Aorta (tissue), 5 donors: Measurements from ENCODE around the gene RBM42. TPM values are rescaled to one million over a fixed set of nuclear protein-coding genes. Genes with fewer than 3 reads are reported as not detected.

ENCODE experiments used
- ATAC-seq: fragments of 200-7000 bp; cut with Tn5 transposase; one replicate; pipeline ENCODE4 v1.9.1; 2022; ENCODE audit warnings: moderate library complexity; ENCODE audit not compliant: low FRiP score
- DNase-seq, 2 donors: peaks; one replicate each; pipeline ENCODE4 v3.0.0-alpha.2; 2020
- H3K27ac ChIP-seq, 2 donors: one replicate each; pipeline ENCODE4 v1.5.1; 2013; ENCODE audit warnings: low read length in 2 of 2, mild to moderate bottlenecking in 2 of 2, moderate library complexity in 2 of 2, control low read depth in 1 of 2, inconsistent platforms in 1 of 2, low read depth in 1 of 2
- H3K27me3 ChIP-seq, 2 donors: one replicate each; pipeline ENCODE4 v1.6.1; 2013; ENCODE audit warnings: control low read depth in 1 of 2, low read length in 1 of 2, mild to moderate bottlenecking in 1 of 2, moderate library complexity in 1 of 2; ENCODE audit not compliant: insufficient read depth in 2 of 2, control insufficient read depth in 1 of 2
- H3K36me3 ChIP-seq, 2 donors: one replicate each; pipeline ENCODE4 v1.6.1; 2013; ENCODE audit warnings: control low read depth in 1 of 2, low read length in 1 of 2, mild to moderate bottlenecking in 1 of 2; ENCODE audit not compliant: insufficient read depth in 2 of 2, control insufficient read depth in 1 of 2
- H3K4me1 ChIP-seq, 2 donors: one replicate each; pipeline ENCODE4 v1.6.1; 2013; ENCODE audit warnings: low read length in 2 of 2, control low read depth in 1 of 2, mild to moderate bottlenecking in 1 of 2, moderate library complexity in 1 of 2; ENCODE audit not compliant: insufficient read depth in 2 of 2, control insufficient read depth in 1 of 2
- H3K4me3 ChIP-seq, 2 donors: one replicate each; pipeline ENCODE4 v1.5.1; 2013; ENCODE audit warnings: low read length in 2 of 2, control low read depth in 1 of 2, mild to moderate bottlenecking in 1 of 2
- H3K9me3 ChIP-seq: one replicate; pipeline ENCODE4 v1.6.1; 2013; ENCODE audit warnings: mild to moderate bottlenecking, low read length; ENCODE audit not compliant: control insufficient read depth
- WGBS, 2 donors: extraction: QIAGEN DNeasy Blood & Tissue Kit; methylation state at CpG; one replicate each; pipeline ENCODE4 v1.1.7; 2013; 5-methylcytosine and 5-hydroxymethylcytosine counted together
- intact Hi-C, 2 donors: fragments of 100-400 bp; cut with DNase I; formaldehyde crosslinking; loops; one replicate each; pipeline versions ENCODE4 v1.14.2 to v1.15.0; 2022
- polyA plus RNA-seq, 2 donors: library from polyadenylated mRNA; stranded (reverse); fragments of 200-250 nt; gene quantifications; one replicate each; pipeline ENCODE4 v1.2.3, GENCODE V29; 2013
- total RNA-seq, 2 donors: library from RNA; stranded (reverse); fragmentation: NEBNext Ultra II Directional; extraction: Animal tissue kit (Norgen Biotek cat#: 25700); gene quantifications; one replicate each; pipeline ENCODE4 v1.2.1, GENCODE V29; 2021
- donor health status: healthy with polysubstance abuse.
- donor health status: Bipolar disorder and iron deficiency.
- donor health status: DM: no; HTN: no; CAD: no.
- donor health status: DM: no; HTN: no; CAD: no.
- donor health status: DM: yes; HTN: yes; CAD: no.

RBM42 gene
- total and polyA plus RNA-seq, 4 donors: 41.8 to 66.8 (median 57.8) TPM

DNA sequence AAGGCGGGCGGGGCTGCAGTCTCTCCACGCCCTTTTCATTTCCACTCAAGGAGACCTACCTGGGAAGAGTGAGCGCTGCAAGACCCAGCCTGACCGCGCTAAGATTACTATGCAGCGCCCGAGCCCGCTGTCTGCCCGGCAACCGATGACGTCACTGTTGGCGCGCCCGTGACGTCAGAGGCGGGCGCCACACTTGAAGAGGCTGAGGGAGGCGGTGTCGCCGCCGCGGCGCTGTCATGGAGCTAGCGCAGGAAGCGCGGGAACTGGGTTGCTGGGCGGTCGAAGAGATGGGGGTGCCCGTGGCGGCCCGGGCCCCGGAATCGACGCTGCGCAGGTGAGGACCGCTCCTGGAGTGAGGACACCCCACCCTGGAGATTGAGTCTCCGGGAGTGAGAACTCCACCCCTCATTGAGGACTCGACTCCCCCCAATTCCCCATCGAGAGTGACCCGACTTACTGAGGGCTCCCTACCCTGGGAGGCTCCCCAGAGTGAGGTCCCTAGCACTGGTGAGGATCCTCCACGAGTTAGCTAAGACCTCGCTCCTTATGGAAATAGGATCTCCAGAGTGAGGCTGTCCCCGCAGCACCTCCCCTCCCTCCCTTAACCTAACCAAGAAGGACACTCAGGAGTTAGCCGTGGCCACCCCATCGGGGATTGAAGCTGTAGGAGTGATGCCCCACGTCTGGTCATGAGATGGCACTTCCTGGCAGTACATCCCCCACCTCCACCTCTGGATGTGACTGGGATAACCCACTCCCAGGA, 16.1 kb upstream of the RBM42 start, which contains the start of gene HAUS5:
Gene HAUS5, plus strand, starts transcription at position 177 of the 763 bp plus-strand sequence. Its CDS starts 60 bp downstream, at position 237.
- Histone ChIP-seq H3K27me3 (no peaks in the 10 kb centered on the region), H3K4me1 (no peaks in the 10 kb centered on the region), H3K27ac (no peak within 1 kb of the TSS), H3K36me3 (no peaks in the 10 kb centered on the region), H3K9me3 (peaks cover 2% of the 10 kb centered on the region), H3K4me3 (peak within 1 kb of the TSS; percentile 20 to 66)
- WGBS, 2 donors: 0 to 1% methylated on average over 47 of the region's 47 CpGs
- intact Hi-C loops: loop anchor here (5.0 kb wide), 2 partner anchors 65 to 105 kb away; partner anchors contain the start of gene TMEM147 (in 2 of the 2)
- DNase-seq: peak; percentile 94 to 98
- peak; percentile 98 for ATAC-seq

DNA sequence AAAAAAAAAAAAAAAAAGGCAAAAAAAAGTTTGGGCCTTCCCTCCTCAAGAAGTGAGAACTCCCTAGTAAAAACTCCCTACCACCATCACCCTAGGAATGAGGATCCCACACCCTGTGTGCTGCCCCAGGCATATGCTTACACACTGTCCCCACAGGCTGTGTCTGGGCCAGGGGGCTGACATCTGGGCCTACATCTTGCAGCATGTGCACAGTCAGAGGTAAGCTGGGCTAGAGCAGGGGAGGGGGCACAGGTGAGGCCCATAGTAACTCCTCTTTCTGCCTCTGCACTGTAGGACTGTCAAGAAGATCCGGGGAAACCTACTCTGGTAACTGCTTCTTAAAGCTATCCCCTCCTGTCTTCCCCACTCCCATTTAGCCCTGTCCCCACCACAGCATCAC, 15.3 kb upstream of the RBM42 start:
- Histone ChIP-seq H3K4me3 (no peak overlapping the region), H3K27me3 (no peaks in the 10 kb centered on the region), H3K36me3 (no peaks in the 10 kb centered on the region), H3K9me3 (no peaks in the 10 kb centered on the region), H3K27ac (no peak overlapping the region), H3K4me1 (no peaks in the 10 kb centered on the region)
- intact Hi-C loops: loop anchor here (5.0 kb wide), 2 partner anchors 66 to 106 kb away; partner anchors contain the start of gene TMEM147 (in 2 of the 2)
- DNase-seq: no peak
- no peak for ATAC-seq
- WGBS, 2 donors: 86 to 89% methylated on average over 1 of the region's 1 CpG

DNA sequence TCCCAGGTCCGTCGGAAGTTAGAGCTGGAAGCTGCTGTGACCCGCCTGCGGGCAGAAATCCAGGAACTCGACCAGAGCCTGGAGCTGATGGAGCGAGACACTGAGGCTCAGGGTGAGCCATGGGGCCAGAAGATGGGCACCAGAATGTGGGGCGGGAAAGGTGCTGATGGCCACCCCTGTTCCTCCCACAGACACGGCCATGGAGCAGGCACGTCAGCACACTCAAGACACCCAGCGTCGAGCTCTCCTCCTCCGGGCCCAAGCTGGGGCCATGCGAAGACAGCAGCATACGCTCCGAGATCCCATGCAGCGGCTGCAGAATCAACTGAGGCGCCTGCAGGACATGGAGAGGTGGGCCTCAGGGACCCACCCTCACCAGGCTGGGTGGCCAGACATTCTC, 13.8 kb upstream of the RBM42 start:
- intact Hi-C loops: no loop called here
- 88 to 92% methylated on average over 17 of the region's 17 CpGs for WGBS, 2 donors
- H3K36me3 ChIP-seq: no peaks in the 10 kb centered on the region
- no peaks in the 10 kb centered on the region for H3K27me3 ChIP-seq
- no peak overlapping the region for H3K4me3 ChIP-seq
- H3K4me1 ChIP-seq: no peaks in the 10 kb centered on the region
- H3K9me3 ChIP-seq: no peaks in the 10 kb centered on the region
- H3K27ac ChIP-seq: no peak overlapping the region
- no peak for ATAC-seq
- DNase-seq: no peak

DNA sequence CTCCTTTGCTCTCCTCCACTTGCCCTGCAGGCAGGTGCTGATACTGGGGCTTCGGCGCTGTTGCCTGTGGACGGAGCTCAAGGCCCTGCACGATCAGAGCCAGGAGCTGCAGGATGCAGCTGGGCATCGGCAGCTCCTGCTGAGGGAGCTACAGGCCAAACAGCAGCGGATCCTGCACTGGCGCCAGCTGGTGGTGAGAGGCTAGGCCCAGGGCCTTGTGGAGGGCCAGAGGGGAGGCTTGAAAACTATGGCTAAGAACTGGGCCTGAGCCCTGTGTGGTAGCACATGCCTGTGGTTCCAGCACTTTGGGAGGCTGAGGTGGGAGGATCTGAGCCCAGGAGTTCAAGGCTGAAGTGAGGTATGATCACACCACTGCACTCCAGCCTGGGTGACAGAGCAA, 10.0 kb upstream of the RBM42 start:
- H3K4me1 ChIP-seq: no peaks in the 10 kb centered on the region
- WGBS, 2 donors: 69 to 80% methylated on average over 7 of the region's 7 CpGs
- H3K27ac ChIP-seq: no peak overlapping the region
- DNase-seq: no peak
- H3K27me3 ChIP-seq: no peaks in the 10 kb centered on the region
- ATAC-seq: no peak
- no peaks in the 10 kb centered on the region for H3K36me3 ChIP-seq
- no peaks in the 10 kb centered on the region for H3K9me3 ChIP-seq
- H3K4me3 ChIP-seq: no peak overlapping the region
- intact Hi-C loops: no loop called here

DNA sequence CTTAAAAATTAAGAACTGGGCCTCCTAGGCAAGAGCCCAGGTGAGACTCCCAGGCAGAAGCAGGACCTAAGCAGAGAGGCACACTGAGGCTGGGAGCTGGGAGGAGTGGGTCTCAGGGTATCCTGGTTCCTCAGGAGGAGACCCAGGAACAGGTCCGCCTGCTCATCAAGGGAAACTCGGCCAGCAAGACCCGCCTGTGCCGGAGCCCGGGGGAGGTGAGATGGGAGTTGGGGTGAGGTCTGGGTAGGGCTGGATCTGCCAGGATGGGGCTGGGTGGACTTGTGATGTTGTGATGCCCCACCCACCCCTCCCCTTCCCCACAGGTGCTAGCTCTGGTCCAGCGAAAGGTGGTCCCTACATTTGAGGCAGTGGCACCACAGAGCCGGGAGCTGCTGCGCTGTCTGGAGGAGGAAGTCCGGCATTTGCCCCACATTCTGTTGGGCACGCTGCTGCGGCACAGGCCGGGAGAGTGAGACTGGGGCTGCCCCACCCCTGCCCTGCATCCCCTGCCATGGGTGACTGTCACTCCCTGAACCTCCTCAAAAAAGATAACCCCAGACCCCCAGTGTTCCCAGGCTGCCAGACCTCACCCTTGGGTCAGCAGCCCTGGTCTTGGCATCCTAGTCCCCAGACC, 9.4 kb upstream of the RBM42 start:
- intact Hi-C loops: no loop called here
- DNase-seq: no peak
- H3K27ac ChIP-seq: no peak overlapping the region
- H3K4me3 ChIP-seq: no peak overlapping the region
- no peaks in the 10 kb centered on the region for H3K9me3 ChIP-seq
- no peaks in the 10 kb centered on the region for H3K4me1 ChIP-seq
- H3K27me3 ChIP-seq: no peaks in the 10 kb centered on the region
- no peak for ATAC-seq
- no peaks in the 10 kb centered on the region for H3K36me3 ChIP-seq
- WGBS, 2 donors: 95 to 97% methylated on average over 11 to 12 of the region's 12 CpGs

DNA sequence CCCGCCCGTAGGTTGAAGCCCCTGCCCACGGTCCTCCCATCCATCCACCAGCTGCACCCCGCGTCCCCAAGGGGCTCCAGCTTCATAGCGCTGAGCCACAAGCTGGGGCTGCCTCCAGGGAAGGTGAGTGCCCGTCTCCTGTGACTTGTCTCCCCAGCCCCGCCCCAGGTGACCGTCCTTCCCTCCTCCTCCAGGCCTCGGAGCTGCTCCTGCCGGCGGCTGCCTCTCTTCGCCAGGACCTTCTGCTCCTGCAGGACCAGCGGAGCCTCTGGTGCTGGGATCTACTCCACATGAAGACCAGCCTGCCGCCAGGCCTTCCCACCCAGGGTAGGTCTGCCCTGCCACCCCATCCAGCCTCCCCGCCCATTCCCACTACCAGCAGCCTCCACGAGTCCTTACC, 8.8 kb upstream of the RBM42 start:
- H3K4me3 ChIP-seq: no peak overlapping the region
- no peaks in the 10 kb centered on the region for H3K9me3 ChIP-seq
- 92% methylated on average over 17 of the region's 17 CpGs for WGBS, 2 donors
- H3K36me3 ChIP-seq: no peaks in the 10 kb centered on the region
- H3K4me1 ChIP-seq: no peaks in the 10 kb centered on the region
- H3K27ac ChIP-seq: no peak overlapping the region
- DNase-seq (no peak), ATAC-seq (no peak)
- no peaks in the 10 kb centered on the region for H3K27me3 ChIP-seq
- intact Hi-C loops: no loop called here

DNA sequence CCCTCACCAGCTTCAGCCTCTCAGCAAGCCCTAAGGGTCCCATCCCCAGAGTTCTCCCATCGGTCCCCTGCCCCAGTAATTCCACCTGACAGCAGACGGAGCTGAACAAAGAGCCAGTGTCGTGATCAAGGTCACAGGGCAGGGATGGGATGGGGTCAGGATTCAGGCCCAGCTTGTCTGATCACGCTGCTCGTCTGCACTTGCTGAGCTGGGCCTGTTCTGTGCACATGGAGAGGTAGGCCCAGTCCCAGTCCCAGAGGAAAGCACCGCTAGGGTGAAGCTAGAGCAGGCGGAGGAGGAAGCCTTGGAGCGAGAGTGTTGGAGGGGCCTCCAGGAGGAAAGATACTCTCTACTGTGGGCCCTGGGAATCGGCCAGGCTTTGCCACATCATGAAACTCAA, 7.1 kb upstream of the RBM42 start:
- H3K36me3 ChIP-seq: no peaks in the 10 kb centered on the region
- intact Hi-C loops: no loop called here
- ATAC-seq: no peak
- no peaks in the 10 kb centered on the region for H3K4me1 ChIP-seq
- no peaks in the 10 kb centered on the region for H3K27me3 ChIP-seq
- no peak overlapping the region for H3K27ac ChIP-seq
- 90 to 93% methylated on average over 9 of the region's 9 CpGs for WGBS, 2 donors
- no peak for DNase-seq
- H3K4me3 ChIP-seq: no peak overlapping the region
- no peaks in the 10 kb centered on the region for H3K9me3 ChIP-seq

DNA sequence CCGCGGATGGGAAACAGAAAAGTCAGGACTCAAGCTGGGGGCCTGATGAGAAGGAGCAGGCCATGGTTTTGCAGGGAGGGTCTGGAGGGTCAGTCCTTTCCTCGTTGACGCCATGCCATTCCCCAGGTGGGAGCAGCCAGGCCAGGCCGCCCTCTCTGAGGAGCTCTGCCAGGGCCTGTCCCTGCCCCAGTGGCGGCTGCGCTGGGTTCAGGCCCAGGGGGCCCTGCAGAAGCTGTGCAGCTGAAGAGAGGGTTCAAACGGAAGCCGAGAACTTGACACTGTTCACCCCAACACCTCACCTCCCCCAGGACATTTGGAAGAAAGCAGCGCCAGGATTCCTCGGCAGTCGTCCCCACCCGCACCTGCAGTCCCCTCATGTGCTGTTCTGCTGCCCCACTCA, 6.1 kb upstream of the RBM42 start:
- Histone ChIP-seq H3K27ac (no peak overlapping the region), H3K4me3 (no peak overlapping the region), H3K4me1 (no peaks in the 10 kb centered on the region), H3K36me3 (no peaks in the 10 kb centered on the region), H3K9me3 (no peaks in the 10 kb centered on the region), H3K27me3 (no peaks in the 10 kb centered on the region)
- DNase-seq: no peak
- ATAC-seq: no peak
- intact Hi-C loops: no loop called here
- WGBS, 2 donors: 91 to 93% methylated on average over 13 of the region's 13 CpGs
